Neural crest cell (in vitro differentiated cells): ENCODE measurements around the gene FBXL4. TPM values are rescaled to one million over a fixed set of nuclear protein-coding genes. Genes with fewer than 3 reads are reported as not detected.
"Not testable (repeated sequence)": the region's sequence is repeated elsewhere in the genome, so short reads cannot be mapped to it uniquely, and the experiment has no call there.

Source experiments
- DNase-seq: peaks from one replicate; pipeline ENCODE4 v3.0.0; 2021; ENCODE audit warnings: low read depth, mixed read lengths, low spot score
- H3K27ac Mint-ChIP-seq: one replicate; pipeline ENCODE4 v1.8.0; 2021; ENCODE audit warnings: mild to moderate bottlenecking, mixed read lengths; ENCODE audit not compliant: unreplicated experiment
- H3K27me3 Mint-ChIP-seq: 2 replicates; pipeline ENCODE4 v1.8.0; 2021; ENCODE audit warnings: low read depth, mild to moderate bottlenecking, mixed read lengths
- H3K36me3 Mint-ChIP-seq: 2 replicates; pipeline ENCODE4 v1.8.0; 2021; ENCODE audit warnings: low read depth, mild to moderate bottlenecking, mixed read lengths
- H3K4me1 Mint-ChIP-seq: 2 replicates; pipeline ENCODE4 v1.8.0; 2021; ENCODE audit warnings: mixed read lengths
- H3K4me3 Mint-ChIP-seq: one replicate; pipeline ENCODE4 v1.8.0; 2021; ENCODE audit warnings: mild to moderate bottlenecking, mixed read lengths
- H3K9me3 Mint-ChIP-seq: 2 replicates; pipeline ENCODE4 v1.8.0; 2021; ENCODE audit warnings: mixed read lengths
- total RNA-seq: library from RNA; stranded (reverse); gene quantifications from 2 replicates; pipeline ENCODE4 v1.2.1, GENCODE V29; 2021
- TF ChIP-seq, protein P1 (sequence below): fragments of 200-600 bp; sonication (generic); conservative IDR thresholded peaks from 2 replicates; pipeline ENCODE4 v1.5.0; 2021; ENCODE audit warnings: antibody characterized with exemption, mild to moderate bottlenecking

Gene FBXL4
- total RNA-seq, 1 donor from 2014 or later, result 10.2 TPM

DNA sequence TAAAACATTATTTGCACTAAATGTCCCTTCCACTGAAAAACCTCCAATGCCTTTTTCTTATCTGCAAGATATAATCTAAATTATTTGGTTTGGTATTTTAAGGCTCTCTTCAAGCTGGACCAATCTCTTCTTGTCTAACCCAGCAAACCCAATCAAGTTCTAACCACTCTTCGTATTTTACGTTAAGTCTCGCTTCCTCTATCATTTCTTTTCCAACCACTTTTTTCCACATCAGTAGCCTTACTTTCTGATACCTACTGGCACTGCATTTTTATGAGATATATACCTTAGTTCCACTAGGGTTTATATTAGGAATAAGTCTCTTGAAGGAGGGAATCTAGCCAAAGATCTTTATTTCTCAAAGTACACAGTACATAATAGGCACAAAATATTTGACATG, 19.1 kb downstream of the FBXL4 start:
- peaks cover 20% of the 10 kb centered on the region for H3K4me1 Mint-ChIP-seq

DNA sequence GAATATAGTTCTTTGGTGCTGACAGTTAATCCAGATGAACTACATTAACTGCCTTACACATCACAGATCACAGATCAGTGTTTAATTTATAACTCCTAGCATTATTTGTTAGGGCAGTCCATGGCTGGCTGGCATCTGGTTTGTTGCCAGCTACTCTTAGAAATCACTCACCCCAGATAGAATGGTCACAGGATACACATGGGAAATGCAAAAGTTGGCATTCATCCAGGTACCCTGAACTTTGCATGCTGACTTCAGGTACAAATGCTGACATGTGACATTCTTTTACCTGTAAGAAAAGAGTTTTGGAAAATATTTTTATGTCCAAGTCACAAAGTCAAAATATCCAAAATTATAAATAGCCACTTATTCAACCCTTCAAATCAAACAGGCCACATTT, 20.2 kb downstream of the FBXL4 start:
- no peak overlapping the region for H3K4me3 Mint-ChIP-seq
- TF ChIP-seq, protein P1, sequence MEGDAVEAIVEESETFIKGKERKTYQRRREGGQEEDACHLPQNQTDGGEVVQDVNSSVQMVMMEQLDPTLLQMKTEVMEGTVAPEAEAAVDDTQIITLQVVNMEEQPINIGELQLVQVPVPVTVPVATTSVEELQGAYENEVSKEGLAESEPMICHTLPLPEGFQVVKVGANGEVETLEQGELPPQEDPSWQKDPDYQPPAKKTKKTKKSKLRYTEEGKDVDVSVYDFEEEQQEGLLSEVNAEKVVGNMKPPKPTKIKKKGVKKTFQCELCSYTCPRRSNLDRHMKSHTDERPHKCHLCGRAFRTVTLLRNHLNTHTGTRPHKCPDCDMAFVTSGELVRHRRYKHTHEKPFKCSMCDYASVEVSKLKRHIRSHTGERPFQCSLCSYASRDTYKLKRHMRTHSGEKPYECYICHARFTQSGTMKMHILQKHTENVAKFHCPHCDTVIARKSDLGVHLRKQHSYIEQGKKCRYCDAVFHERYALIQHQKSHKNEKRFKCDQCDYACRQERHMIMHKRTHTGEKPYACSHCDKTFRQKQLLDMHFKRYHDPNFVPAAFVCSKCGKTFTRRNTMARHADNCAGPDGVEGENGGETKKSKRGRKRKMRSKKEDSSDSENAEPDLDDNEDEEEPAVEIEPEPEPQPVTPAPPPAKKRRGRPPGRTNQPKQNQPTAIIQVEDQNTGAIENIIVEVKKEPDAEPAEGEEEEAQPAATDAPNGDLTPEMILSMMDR, result no peak
- H3K36me3 Mint-ChIP-seq, result peaks cover 17% of the 10 kb centered on the region
- H3K27me3 Mint-ChIP-seq, result no peaks in the 10 kb centered on the region
- peaks cover 12% of the 10 kb centered on the region for H3K4me1 Mint-ChIP-seq
- H3K27ac Mint-ChIP-seq, result no peak overlapping the region
- H3K9me3 Mint-ChIP-seq, result peaks cover 3% of the 10 kb centered on the region
- DNase-seq, result no peak

More for the DNA sequence above, 19.1 kb downstream of the FBXL4 start:
- H3K4me3 Mint-ChIP-seq, result no peak overlapping the region
- DNase-seq, result no peak
- H3K27me3 Mint-ChIP-seq, result no peaks in the 10 kb centered on the region
- H3K27ac Mint-ChIP-seq, result no peak overlapping the region
- peaks cover 3% of the 10 kb centered on the region for H3K9me3 Mint-ChIP-seq
- TF ChIP-seq, protein P1, result no peak
- H3K36me3 Mint-ChIP-seq, result peaks cover 15% of the 10 kb centered on the region

DNA sequence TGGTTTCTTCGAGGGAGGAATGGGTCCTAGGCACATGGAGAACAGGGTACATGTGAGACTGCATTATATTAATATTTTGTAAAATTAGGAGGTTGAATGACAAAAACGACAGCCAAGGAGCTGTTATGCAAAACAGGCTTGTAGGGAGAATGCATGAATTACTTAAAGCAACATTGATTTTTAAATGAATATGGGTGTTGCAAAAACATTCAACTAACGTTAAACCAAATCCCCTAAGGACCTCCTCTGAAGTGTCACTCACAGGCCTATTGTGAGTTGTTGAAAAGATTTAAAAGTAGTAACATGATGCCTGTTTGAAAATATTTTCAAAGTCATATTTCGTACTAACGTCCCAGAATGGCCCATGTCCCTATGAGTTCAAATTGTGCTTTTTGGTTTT, 21.9 kb downstream of the FBXL4 start:
- no peak for DNase-seq
- TF ChIP-seq, protein P1, result no peak
- H3K4me3 Mint-ChIP-seq, result no peak overlapping the region
- H3K27me3 Mint-ChIP-seq, result no peaks in the 10 kb centered on the region
- peaks cover 4% of the 10 kb centered on the region for H3K4me1 Mint-ChIP-seq
- no peak overlapping the region for H3K27ac Mint-ChIP-seq
- peaks cover 17% of the 10 kb centered on the region for H3K36me3 Mint-ChIP-seq
- peaks cover 3% of the 10 kb centered on the region for H3K9me3 Mint-ChIP-seq

DNA sequence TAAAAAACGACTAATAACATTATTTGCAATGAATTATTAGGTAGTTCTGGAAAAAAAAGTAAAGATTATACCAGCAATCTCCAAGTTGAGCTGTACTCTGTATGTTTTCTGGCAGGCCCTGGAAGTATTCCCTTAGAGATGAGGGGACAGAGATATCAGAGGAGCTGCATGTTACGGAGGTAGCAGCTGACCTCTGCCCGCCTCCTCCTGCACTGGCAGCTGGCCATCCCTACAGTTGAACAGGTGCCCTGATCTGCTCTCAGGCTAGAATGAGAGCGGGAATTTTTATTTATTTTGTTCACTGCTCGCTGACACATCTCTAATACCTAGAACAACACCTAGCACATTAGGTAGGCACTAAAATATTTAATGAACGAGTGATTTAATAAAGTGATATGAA, 23.1 kb downstream of the FBXL4 start:
- DNase-seq, result no peak
- no peaks in the 10 kb centered on the region for H3K27me3 Mint-ChIP-seq
- H3K27ac Mint-ChIP-seq, result no peak overlapping the region
- H3K4me1 Mint-ChIP-seq, result peaks cover under 1% of the 10 kb centered on the region
- TF ChIP-seq, protein P1, result no peak
- no peak overlapping the region for H3K4me3 Mint-ChIP-seq
- H3K9me3 Mint-ChIP-seq, result no peaks in the 10 kb centered on the region
- peaks cover 14% of the 10 kb centered on the region for H3K36me3 Mint-ChIP-seq

DNA sequence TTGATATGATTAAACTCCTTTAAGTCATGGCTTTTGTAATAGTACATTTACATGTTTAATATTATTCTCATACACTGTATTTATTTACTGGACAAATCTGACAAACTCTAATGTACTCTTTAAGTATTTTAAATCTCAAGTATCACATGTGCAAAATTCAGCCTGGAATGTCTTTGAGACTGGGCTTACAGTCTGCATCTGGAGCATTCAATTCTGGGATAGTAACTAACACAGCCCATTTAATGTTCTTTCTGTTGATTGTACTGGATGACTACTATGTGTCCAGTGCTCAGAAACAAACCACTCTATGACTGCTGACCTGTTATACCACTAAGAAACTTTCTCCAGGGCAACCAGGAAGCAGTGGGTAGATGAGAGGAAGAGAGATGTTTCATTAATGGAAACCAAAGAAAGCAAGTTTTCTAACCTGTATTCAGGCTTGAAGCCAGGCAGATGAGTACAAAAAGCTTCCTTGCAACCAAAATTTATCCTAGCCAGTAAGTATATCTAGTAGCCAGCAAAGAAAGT, 26.8 kb downstream of the FBXL4 start:
- H3K4me1 Mint-ChIP-seq, result no peaks in the 10 kb centered on the region

DNA sequence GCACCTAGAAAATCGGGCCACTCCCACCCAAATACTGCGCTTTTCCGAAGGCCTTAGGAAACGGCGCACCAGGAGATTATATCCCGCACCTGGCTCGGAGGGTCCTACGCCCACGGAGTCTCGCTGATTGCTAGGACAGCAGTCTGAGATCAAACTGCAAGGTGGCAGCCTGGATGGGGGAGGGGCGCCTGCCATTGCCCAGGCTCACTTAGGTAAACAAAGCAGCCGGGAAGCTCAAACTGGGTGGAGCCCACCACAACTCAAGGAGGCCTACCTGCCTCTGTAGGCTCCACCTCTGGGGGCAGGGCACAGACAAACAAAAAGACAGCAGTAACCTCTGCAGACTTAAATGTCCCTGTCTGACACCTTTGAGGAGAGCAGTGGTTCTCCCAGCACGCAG, 36.8 kb downstream of the FBXL4 start:
- not testable (repeated sequence) for H3K4me1 Mint-ChIP-seq, H3K9me3 Mint-ChIP-seq, H3K27me3 Mint-ChIP-seq, DNase-seq, H3K27ac Mint-ChIP-seq, H3K4me3 Mint-ChIP-seq
- H3K36me3 Mint-ChIP-seq, result peaks cover 31% of the 10 kb centered on the region

More for the DNA sequence above, 26.8 kb downstream of the FBXL4 start:
- no peaks in the 10 kb centered on the region for H3K27me3 Mint-ChIP-seq
- H3K27ac Mint-ChIP-seq, result no peak overlapping the region
- H3K9me3 Mint-ChIP-seq, result no peaks in the 10 kb centered on the region
- no peak overlapping the region for H3K4me3 Mint-ChIP-seq
- no peak for DNase-seq
- TF ChIP-seq, protein P1, result no peak
- peaks cover 6% of the 10 kb centered on the region for H3K36me3 Mint-ChIP-seq
